WERI-Rb-1 (cell line): Measurements from ENCODE around the gene HERC3.

Source experiments
- DNase-seq: peaks from one replicate; pipeline ENCODE4 v3.0.0-alpha.2; 2020
- H3K27ac ChIP-seq: fragments of 250-450 bp; sonication (Bioruptor Pico); 2 replicates; pipeline ENCODE4 v1.5.1; 2020; ENCODE audit warnings: mild to moderate bottlenecking, moderate library complexity
- H3K27me3 ChIP-seq: fragments of 250-450 bp; sonication (Bioruptor Pico); 2 replicates; pipeline ENCODE4 v1.5.1; 2021; ENCODE audit warnings: mild to moderate bottlenecking, low read depth, moderate library complexity; ENCODE audit not compliant: insufficient read depth, severe bottlenecking
- H3K36me3 ChIP-seq: fragments of 250-450 bp; sonication (Bioruptor Pico); 2 replicates; pipeline ENCODE4 v1.5.1; 2020; ENCODE audit warnings: mild to moderate bottlenecking, moderate library complexity
- H3K4me3 ChIP-seq: 2 replicates; pipeline ENCODE4 v1.5.1; 2011; ENCODE audit warnings: low read depth, mild to moderate bottlenecking, control low read depth, low read length
- H3K9me3 ChIP-seq: fragments of 250-450 bp; sonication (Bioruptor Pico); 2 replicates; pipeline ENCODE4 v1.5.1; 2021; ENCODE audit warnings: mild to moderate bottlenecking, moderate library complexity; ENCODE audit not compliant: severe bottlenecking
- CTCF ChIP-seq: IDR thresholded peaks from 2 replicates; pipeline ENCODE4 v1.5.1; 2011; ENCODE audit warnings: low read depth, mild to moderate bottlenecking, control low read depth, inconsistent platforms, low read length

HERC3 gene

GRCh38 chr4:88702782-88703181, 110.5 kb downstream of the HERC3 start:
- H3K4me3 ChIP-seq, result no peak overlapping the region
- DNase-seq, result no peak
- TF ChIP-seq CTCF, result no peak
- H3K27me3 ChIP-seq, result no peaks in the 10 kb centered on the region
- H3K36me3 ChIP-seq, result no peaks in the 10 kb centered on the region
- no peak overlapping the region for H3K27ac ChIP-seq
- no peaks in the 10 kb centered on the region for H3K9me3 ChIP-seq

- DNase-seq, result no peak
- Histone ChIP-seq H3K4me3 (no peak overlapping the region), H3K27me3 (no peaks in the 10 kb centered on the region), H3K27ac (no peak overlapping the region), H3K9me3 (no peaks in the 10 kb centered on the region), H3K36me3 (no peaks in the 10 kb centered on the region)
- TF ChIP-seq CTCF, result no peak
These were observed 112.9 kb downstream of the HERC3 start for GRCh38 chr4:88705223-88705622.

- no peak for TF ChIP-seq CTCF
- no peak for DNase-seq
These were observed 113.7 kb downstream of the HERC3 start for GRCh38 chr4:88705805-88706492.

GRCh38 chr4:88706574-88706973, 114.3 kb downstream of the HERC3 start:
- DNase-seq, result peak; percentile 52
- H3K4me3 ChIP-seq, result no peak overlapping the region
- no peaks in the 10 kb centered on the region for H3K9me3 ChIP-seq
- no peaks in the 10 kb centered on the region for H3K36me3 ChIP-seq
- no peak overlapping the region for H3K27ac ChIP-seq
- TF ChIP-seq CTCF, result peak; percentile 70
- H3K27me3 ChIP-seq, result no peaks in the 10 kb centered on the region

More at GRCh38 chr4:88705805-88706492, 113.7 kb downstream of the HERC3 start:
- no peak overlapping the region for H3K27ac ChIP-seq
- H3K9me3 ChIP-seq, result no peaks in the 10 kb centered on the region
- no peaks in the 10 kb centered on the region for H3K27me3 ChIP-seq
- no peak overlapping the region for H3K4me3 ChIP-seq
- no peaks in the 10 kb centered on the region for H3K36me3 ChIP-seq

GRCh38 chr4:88709989-88710388, 117.7 kb downstream of the HERC3 start:
- no peaks in the 10 kb centered on the region for H3K27me3 ChIP-seq
- no peak overlapping the region for H3K4me3 ChIP-seq
- no peak for DNase-seq
- H3K9me3 ChIP-seq, result no peaks in the 10 kb centered on the region
- no peaks in the 10 kb centered on the region for H3K36me3 ChIP-seq
- TF ChIP-seq CTCF, result no peak
- H3K27ac ChIP-seq, result no peak overlapping the region

GRCh38 chr4:88713782-88714181, 121.5 kb downstream of the HERC3 start:
- DNase-seq, result no peak
- TF ChIP-seq CTCF, result no peak
- Histone ChIP-seq H3K27ac (no peak overlapping the region), H3K9me3 (peaks cover 4% of the 10 kb centered on the region), H3K36me3 (no peaks in the 10 kb centered on the region), H3K4me3 (no peak overlapping the region), H3K27me3 (no peaks in the 10 kb centered on the region)
